Activated CD4-positive, alpha-beta T cell treated with anti-CD3 and anti-CD28 coated beads for 1 hour (primary cell): Measurements from ENCODE around the gene LRRC59.
"Not testable (repeated sequence)": the region's sequence is repeated elsewhere in the genome, so short reads cannot be mapped to it uniquely, and the experiment has no call there.

Source experiments
- DNase-seq: peaks from one replicate; pipeline ENCODE4 v3.0.0-alpha.2; 2020

Gene LRRC59

DNA sequence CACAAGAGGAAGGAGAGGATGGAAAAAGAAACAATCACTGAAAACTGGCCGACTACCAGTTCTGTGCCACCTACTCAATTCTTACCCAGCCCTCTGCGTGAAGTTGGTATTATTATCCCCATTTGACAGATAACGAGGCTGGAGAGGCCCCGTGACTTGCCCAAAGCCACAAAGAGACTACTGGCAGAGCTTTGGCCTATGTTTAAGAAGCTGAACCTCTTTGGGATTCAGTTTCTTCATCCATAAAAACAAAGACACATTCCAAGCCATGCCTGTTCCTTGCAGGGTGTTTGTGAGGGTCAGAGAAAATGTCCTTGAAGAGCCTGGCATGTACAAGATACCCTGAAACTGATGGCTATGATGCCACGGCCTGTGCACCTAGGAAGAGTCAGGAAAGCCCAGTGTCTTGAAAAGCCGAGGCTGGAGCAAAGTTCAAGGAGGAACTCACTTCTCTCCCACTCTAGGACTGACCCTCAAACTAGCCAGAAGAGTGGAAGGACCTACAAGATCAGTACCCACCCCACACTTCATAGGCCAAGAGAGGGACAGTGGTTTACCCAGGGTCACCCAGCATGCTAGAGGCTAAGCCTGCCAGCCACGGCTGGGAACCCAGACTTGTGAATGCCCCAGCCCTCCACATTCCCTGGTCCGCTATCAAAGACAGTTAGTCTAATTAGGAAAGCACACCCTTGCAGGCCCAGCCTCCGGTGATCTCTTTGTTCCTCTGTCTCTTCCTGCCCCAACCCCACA, 27.1 kb upstream of the LRRC59 start:
- DNase-seq, result no peak

- no peak for DNase-seq
Measured at GRCh38 chr17:50423553-50424159, 26.3 kb upstream of the LRRC59 start.

DNA sequence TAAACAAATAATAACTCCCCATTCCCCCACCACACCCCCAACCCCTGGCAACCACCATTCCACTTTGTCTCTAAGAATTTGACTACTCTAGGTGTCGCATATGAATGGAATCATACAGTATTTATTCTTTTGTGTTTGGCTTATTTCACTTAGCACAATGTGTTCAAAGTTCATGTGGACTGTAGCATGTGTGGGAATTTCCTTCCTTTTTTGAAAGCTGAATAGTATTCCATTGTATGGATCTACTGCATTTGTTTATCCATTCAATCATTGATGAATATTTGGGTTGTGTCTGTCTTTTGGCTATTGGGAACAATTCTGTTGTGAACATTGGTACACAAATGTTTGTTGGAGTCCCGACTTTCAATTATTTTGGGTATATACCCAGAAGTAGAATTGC, 25.4 kb upstream of the LRRC59 start:
- no peak for DNase-seq

DNA sequence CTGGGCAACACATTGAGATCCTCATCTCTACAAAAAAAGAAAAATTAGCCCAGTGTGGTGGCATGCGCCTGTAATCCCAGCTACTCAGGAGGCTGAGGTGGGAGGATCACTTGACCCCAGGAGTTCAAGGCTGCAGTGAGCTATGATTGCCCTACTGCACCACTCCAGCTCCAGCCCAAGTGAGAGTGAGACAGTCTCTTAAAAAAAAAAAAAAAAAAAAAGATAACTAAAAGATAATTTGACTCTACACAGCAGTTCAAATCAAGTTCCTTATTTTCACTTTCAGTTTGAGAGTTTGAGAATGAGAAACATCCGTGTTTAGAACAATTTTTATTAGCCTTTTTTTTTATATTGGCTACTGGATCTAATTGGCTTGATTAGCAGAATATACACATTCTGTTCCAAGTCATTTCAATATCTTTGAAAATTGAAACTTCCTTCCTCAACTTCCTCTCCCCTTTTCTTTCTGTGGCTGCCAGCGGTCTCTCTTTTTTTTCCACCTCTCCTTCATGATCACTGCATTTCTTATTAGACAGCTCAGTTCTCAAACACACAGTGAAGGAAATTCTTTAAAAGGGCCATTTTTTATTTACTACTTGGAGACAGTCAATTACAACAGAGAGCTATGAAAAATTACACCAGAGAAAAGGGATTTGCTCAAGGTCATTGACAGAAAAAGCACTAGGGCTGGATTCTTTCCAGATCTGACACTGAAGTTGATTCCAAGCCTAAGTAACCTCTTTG, 24.2 kb upstream of the LRRC59 start:
- no peak for DNase-seq

GRCh38 chr17:50420419-50421112, 23.2 kb upstream of the LRRC59 start:
- no peak for DNase-seq

GRCh38 chr17:50419577-50419976, 22.3 kb upstream of the LRRC59 start:
- not testable (repeated sequence) for DNase-seq

DNA sequence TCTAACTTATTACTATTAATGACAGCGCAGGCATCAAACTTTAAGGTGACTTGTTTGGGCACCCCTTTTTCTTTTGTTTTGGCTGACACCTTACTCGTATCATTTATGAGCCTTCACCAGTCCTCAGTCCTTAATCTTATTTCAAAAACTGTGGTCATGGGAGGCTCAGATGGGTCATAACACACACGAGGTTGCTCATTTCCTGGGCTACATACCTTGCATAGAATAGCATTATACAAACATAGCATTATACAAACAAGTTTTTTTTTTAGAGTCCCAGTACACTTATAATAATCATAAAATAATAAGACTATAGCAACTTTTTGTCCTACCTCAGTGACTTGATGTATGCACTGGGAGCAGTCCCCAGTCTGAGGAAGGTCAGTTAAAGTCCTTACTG, 17.5 kb upstream of the LRRC59 start:
- no peak for DNase-seq

- DNase-seq, result no peak
Measured at GRCh38 chr17:50412188-50412732, 14.9 kb upstream of the LRRC59 start.

- DNase-seq, result no peak
Measured at GRCh38 chr17:50407921-50408320, 10.6 kb upstream of the LRRC59 start.

DNA sequence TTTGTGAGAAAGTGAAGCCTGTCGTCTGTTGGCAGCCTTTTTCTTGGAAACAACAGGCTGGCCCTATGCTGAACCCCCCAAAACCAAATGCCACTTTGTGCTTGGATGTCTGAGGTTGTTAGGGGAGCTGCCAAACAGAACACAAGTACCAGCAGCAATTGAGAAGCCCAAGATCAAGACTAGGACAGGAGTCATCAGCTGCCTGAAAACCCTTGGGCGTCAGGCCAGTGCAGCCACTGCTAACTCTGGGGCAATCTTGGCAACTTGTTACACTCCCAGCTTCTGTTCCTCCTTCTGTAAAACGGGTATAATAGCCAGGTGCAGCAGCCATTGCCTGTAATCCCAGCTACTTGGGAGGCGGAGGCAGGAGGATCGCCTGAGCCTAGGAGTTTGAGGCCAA, 9.3 kb upstream of the LRRC59 start:
- DNase-seq, result no peak

DNA sequence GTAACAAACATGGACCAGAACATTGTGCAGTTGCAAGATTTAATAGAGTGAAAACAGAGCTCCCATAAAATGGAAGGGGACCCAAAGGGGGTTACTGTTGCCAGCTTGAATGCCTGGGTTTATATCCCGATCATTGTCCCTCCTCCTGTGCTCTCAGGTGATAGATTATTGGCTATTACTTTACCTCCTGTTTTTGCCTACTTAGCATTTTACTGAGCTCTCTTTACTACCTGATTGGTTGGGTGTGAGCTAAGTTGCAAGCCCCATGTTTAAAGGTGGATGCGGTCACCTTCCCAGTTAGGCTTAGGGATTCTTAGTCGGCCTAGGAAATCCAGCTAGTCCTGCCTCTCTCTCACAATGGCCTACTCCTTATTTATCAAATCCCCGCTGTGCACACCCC, 8.0 kb upstream of the LRRC59 start:
- not testable (repeated sequence) for DNase-seq

- not testable (repeated sequence) for DNase-seq
Measured at GRCh38 chr17:50399591-50399990, 2.3 kb upstream of the LRRC59 start.

GRCh38 chr17:50398672-50399071, 1.3 kb upstream of the LRRC59 start:
- not testable (repeated sequence) for DNase-seq

- DNase-seq, result no peak
Measured at GRCh38 chr17:50397919-50398285, 579 bp upstream of the LRRC59 start.

DNA sequence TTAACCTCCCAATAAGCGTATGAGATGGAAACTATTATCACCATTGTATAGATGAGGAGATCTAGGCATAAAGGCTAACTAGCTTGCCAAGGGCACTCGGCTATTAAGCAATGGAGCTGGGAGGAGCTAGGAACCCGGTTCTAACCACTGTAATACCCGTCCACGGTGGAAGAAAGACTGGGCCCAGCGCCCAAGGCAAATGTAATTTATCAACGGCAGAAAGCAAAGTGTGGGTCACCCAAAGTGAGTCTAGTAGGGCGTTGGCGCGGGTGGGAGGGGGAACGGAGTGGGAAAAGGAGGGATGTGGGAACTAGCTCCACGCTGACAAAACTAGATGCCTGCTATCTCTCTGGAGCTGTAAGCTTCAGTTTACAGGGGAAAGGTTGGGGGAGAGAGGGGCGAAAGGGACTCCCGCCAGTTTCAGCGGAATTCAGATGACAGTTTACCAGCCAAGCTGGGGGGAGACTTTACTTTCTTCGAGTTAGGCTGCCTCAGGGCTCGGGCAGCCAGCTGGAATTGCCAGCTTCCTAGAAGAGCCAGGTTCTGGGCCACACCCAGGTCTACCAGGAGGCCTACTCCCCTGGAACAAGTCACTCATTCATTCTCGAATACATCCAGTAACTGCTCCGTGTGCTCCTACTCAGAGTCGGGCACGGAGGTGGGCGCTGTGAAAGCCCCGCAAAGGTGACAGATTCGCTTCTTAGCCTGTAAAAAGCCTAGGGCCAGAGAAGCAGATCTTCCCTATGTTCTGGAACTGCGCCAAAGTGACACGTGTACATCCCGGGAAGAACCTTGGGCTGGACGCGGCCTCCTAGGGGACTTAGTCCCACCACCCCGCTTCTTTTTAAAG, 837 bp downstream of the LRRC59 start:
- no peak for DNase-seq

DNA sequence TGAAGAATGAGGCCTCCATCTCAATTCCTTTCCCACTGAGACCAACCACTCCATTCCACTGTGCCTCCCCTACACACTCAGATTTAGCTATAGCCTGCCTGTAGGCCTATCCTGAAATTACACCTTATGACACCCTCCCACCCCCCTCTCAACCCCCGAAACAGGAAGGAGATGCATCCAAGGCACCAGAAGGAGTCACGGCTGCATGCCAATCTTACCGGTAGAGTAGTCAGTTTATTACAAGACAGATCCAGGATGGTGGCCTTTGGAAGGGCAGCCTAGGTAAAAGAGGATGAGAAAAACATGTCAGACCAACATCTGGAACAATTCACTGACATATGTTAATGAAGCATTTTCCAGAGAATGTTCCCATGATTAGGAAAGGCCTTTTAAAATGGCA, 2.6 kb downstream of the LRRC59 start:
- DNase-seq, result no peak

GRCh38 chr17:50393700-50394099, 3.6 kb downstream of the LRRC59 start:
- no peak for DNase-seq

GRCh38 chr17:50392621-50393020, 4.7 kb downstream of the LRRC59 start:
- no peak for DNase-seq

- DNase-seq, result no peak
Measured at GRCh38 chr17:50389534-50389933, 7.8 kb downstream of the LRRC59 start.

DNA sequence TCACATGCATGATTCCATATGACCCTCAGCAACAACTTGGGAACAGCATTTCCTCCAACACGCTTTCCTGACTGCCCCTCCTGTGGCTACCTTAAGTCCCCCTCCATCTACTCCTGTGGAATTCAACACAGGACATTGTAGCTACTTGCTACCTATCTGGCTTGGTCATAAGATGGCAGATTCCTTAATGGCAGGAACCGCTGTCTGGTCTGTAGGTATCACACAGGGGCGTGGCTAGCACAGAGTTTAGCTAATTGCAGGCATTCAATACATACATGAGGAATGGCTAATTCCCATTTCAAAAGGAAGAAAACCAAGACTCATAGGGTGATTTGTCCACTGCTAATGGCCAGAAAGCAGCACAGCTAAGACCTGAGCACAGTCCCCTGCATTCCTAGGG, 8.6 kb downstream of the LRRC59 start:
- no peak for DNase-seq

GRCh38 chr17:50386510-50386909, 10.8 kb downstream of the LRRC59 start:
- DNase-seq, result no peak

DNA sequence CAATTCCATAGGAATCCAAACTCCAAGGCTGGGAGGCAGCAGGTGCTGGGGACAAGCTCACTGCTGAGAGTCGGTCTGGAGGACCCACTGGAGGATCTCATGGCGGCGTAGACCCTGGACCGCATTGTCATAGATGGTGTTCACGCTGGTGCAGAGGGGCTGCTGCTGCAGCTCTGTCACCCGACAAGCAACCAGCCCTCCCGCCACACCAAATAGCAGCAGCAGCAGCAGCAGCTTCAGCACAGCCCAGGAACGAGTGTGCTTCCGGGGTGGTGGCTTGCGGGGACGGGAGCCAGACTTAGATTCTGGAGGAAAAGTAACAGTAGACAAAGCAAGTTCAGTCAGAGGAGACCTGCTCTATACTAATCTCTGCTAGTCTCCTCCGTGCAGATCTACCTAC, 14.4 kb downstream of the LRRC59 start:
- DNase-seq, result no peak
